HepG2 (cell line): Measurements from ENCODE around the gene GSDME.

Source experiments
- AKAP8 ChIP-seq: sonication (generic); formaldehyde crosslinking; IDR thresholded peaks from 2 replicates; pipeline ENCODE4 v1.5.1; 2020; ENCODE audit warnings: mild to moderate bottlenecking, missing genetic modification reagents
- BHLHE40 ChIP-seq: IDR thresholded peaks from 2 replicates; pipeline ENCODE4 v1.6.1; 2011; ENCODE audit warnings: low read length, improper control_type of control experiment
- MXD1 ChIP-seq: sonication (generic); formaldehyde crosslinking; IDR thresholded peaks from 2 replicates; pipeline ENCODE4 v1.4.0; 2020; ENCODE audit warnings: mild to moderate bottlenecking, missing genetic modification reagents
- MXI1 ChIP-seq: IDR thresholded peaks from 3 replicates; pipeline ENCODE4 v1.6.1; 2012; ENCODE audit warnings: low read depth, low read length, inconsistent platforms, borderline replicate concordance
- PHF20 ChIP-seq: sonication (generic); formaldehyde crosslinking; IDR thresholded peaks from 2 replicates; pipeline ENCODE4 v1.5.0; 2020; ENCODE audit warnings: mild to moderate bottlenecking, missing genetic modification reagents
- RFX5 ChIP-seq: IDR thresholded peaks from 2 replicates; pipeline ENCODE4 v1.6.1; 2011; ENCODE audit warnings: low read depth, low read length, improper control_type of control experiment
- SETDB1 ChIP-seq: sonication (generic); formaldehyde crosslinking; IDR thresholded peaks from 2 replicates; pipeline ENCODE4 v1.5.1; 2020; ENCODE audit warnings: missing genetic modification reagents, mild to moderate bottlenecking, borderline replicate concordance
- SMARCE1 ChIP-seq: fragments of 450-650 bp; IDR thresholded peaks from 2 replicates; pipeline ENCODE4 v1.6.1; 2017; ENCODE audit warnings: borderline replicate concordance
- SMC3 ChIP-seq: IDR thresholded peaks from 2 replicates; pipeline ENCODE4 v1.6.1; 2011; ENCODE audit warnings: low read length, improper control_type of control experiment
- ZNF709 ChIP-seq: sonication (generic); formaldehyde crosslinking; IDR thresholded peaks from 2 replicates; pipeline ENCODE4 v1.5.0; 2020; ENCODE audit warnings: mild to moderate bottlenecking, missing genetic modification reagents
- ZSCAN29 ChIP-seq: sonication (generic); formaldehyde crosslinking; conservative IDR thresholded peaks from 2 replicates; pipeline ENCODE4 v1.4.0; 2020; ENCODE audit warnings: mild to moderate bottlenecking, missing genetic modification reagents

GRCh38 chr7:24800667-24801066 lies 43.4 kb upstream of the GSDME start:
- TF ChIP-seq PHF20 = no peak
- no peak for TF ChIP-seq AKAP8 (CRISPR knock-in tag)
- TF ChIP-seq ZSCAN29 = no peak
- TF ChIP-seq SMARCE1 = no peak
- TF ChIP-seq SETDB1 = no peak
- TF ChIP-seq SMC3 = no peak
- no peak for TF ChIP-seq MXI1
- no peak for TF ChIP-seq BHLHE40
- TF ChIP-seq MXD1 (CRISPR knock-in tag) = no peak
- TF ChIP-seq ZNF709 = no peak
- TF ChIP-seq RFX5 = no peak
